Measurements from ENCODE around the gene CHN2.

DNA sequence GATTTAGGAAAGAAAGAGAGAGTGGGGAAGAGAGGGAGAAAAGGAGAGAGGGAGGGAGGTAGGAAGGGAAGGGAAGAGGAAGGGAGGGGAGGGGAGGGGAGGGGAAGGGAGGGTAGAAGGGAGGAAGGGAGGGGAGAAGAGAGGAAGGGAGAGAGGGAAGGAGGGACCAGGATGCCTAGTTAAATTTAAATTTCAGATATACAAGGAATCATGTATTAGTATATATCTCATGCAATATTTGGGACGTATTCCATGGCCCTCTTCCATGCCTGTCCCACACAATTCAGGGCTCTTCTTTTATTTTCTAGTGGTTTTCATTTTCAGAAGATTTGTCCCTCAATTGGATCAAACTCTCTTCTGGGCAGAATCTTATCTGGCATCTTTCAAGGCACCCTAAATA is 196.7 kb downstream of the CHN2 start:
- TF ChIP-seq, protein P1, sequence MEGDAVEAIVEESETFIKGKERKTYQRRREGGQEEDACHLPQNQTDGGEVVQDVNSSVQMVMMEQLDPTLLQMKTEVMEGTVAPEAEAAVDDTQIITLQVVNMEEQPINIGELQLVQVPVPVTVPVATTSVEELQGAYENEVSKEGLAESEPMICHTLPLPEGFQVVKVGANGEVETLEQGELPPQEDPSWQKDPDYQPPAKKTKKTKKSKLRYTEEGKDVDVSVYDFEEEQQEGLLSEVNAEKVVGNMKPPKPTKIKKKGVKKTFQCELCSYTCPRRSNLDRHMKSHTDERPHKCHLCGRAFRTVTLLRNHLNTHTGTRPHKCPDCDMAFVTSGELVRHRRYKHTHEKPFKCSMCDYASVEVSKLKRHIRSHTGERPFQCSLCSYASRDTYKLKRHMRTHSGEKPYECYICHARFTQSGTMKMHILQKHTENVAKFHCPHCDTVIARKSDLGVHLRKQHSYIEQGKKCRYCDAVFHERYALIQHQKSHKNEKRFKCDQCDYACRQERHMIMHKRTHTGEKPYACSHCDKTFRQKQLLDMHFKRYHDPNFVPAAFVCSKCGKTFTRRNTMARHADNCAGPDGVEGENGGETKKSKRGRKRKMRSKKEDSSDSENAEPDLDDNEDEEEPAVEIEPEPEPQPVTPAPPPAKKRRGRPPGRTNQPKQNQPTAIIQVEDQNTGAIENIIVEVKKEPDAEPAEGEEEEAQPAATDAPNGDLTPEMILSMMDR (conservative IDR thresholded peaks at IDR 0.05), result no peak
- no peak for TF ChIP-seq EZH2 (IDR thresholded peaks at IDR 0.05; ENCODE audit: low read depth)

All from PC-9 (cell line).